Epidermal melanocyte (primary cell): Measurements from ENCODE around the gene TMEM203.
"Not testable (repeated sequence)": the region's sequence is repeated elsewhere in the genome, so short reads cannot be mapped to it uniquely, and the experiment has no call there.

Source experiments
- DNase-seq: peaks from one replicate; pipeline ENCODE4 v3.0.0; 2011; ENCODE audit warnings: low spot score; ENCODE audit not compliant: insufficient read length

The TMEM203 gene

DNA sequence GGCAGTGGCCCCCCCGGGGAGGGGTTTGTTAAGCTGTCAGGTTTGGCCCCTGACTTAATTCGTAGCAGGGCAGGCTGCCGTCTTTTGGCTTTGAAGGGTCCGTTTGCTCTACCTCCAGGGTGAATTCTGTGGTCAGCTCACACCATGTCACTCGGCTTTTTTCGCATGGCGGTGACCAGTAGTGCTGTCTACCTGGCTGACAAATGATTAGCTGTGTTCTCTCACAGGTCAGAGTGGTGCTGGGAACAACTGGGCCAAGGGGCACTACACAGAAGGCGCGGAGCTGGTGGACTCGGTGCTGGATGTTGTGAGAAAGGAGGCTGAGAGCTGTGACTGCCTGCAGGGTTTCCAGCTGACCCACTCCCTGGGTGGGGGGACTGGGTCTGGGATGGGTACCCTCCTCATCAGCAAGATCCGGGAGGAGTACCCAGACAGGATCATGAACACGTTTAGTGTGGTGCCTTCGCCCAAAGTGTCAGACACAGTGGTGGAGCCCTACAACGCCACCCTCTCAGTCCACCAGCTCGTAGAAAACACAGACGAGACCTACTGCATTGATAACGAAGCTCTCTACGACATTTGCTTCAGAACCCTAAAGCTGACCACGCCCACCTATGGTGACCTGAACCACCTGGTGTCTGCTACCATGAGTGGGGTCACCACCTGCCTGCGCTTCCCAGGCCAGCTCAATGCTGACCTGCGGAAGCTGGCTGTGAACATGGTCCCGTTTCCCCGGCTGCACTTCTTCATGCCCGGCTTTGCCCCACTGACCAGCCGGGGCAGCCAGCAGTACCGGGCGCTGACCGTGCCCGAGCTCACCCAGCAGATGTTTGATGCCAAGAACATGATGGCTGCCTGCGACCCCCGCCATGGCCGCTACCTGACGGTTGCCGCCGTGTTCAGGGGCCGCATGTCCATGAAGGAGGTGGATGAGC, 37.1 kb upstream of the TMEM203 start:
- DNase-seq: no peak

DNA sequence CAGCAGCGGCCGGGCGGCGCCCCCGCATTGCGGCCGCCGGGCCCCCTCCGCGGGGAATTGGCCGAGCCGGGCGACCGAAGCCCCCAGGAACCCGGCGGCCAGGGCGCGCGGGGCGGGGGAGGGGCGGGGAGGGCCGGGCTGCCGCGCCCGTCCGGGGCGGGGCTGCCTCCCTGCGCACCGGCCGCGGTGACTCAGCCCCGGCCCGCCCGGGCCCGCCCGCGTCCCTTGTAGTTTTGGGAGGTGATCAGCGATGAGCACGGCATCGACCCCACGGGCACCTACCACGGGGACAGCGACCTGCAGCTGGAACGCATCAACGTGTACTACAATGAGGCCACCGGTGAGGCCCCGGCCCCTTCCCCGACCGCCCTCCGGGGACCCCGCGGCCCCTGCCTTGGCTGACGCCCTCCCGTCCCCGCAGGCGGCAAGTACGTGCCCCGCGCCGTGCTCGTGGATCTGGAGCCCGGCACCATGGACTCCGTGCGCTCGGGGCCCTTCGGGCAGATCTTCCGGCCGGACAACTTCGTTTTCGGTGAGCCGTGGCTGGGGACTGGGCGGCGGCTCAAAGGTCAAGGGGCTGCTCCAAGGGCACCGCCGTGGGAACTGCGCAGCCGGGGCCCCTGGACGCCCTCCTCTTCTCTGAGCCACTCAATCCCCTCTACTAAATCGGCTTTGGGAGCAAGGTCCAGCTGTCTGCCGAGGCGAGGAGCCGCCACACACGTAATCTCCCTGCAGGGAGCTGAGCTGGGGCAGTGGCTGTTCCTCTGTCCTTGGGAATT, 36.2 kb upstream of the TMEM203 start:
- no peak for DNase-seq

DNA sequence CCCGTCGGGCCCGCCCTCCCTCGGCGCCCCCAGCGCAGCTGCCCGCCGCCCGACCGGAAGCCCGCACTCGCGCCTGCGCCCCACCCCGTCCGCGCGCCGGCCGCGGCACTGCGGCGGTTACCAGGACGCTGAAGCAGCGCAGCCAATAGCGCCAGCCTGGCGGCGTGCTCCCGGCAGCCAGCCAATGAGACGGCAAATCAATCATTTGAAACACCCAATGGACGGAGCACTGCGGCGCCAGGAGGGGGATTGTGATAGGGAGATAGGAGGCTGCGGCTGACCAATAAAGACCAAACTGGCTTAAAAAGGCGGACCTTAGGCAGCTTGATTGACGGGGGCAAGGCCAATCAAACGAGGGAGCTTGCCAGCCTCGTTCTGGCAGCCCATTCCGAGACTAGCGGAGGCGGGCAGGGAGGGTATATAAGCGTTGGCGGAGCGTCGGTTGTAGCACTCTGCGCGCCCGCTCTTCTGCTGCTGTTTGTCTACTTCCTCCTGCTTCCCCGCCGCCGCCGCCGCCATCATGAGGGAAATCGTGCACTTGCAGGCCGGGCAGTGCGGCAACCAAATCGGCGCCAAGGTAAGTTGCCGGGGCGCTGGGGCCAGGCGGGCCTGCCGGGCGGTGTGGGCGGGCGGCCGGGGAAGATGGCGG, 35.5 kb upstream of the TMEM203 start, which contains the start of gene TUBB4B:
TSS of gene TUBB4B (plus strand) at position 447 of the 649 bp plus-strand sequence. CDS start at position 521, 74 bp downstream.
- peak; percentile 100 for DNase-seq

DNA sequence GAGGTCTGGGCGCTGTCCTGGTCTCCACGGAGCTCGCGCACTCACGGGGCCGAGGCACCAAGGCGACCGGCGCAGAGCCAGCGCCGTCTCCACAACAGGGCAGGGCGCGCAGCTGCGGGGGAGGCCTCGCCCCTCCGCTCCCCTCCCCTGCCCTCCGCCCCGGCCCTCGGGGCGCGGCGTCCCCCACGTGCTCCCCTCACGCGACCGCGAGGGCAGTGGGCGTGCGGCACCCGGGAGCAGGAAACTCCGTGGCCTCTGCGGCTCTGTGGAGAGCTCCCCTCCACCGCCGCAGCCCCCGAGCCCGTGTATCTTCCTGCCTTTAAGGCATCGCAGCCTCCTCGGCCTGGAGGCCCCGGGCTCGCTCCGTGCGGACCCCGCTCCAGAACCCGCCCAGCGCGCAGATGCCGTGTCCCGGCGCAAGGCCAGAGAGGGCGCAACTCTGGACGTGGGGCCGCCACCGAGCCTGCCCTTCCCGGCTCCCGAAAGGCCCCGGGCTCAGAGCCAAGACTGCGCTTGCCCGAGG, 34.9 kb upstream of the TMEM203 start:
- DNase-seq: peak; percentile 83

DNA sequence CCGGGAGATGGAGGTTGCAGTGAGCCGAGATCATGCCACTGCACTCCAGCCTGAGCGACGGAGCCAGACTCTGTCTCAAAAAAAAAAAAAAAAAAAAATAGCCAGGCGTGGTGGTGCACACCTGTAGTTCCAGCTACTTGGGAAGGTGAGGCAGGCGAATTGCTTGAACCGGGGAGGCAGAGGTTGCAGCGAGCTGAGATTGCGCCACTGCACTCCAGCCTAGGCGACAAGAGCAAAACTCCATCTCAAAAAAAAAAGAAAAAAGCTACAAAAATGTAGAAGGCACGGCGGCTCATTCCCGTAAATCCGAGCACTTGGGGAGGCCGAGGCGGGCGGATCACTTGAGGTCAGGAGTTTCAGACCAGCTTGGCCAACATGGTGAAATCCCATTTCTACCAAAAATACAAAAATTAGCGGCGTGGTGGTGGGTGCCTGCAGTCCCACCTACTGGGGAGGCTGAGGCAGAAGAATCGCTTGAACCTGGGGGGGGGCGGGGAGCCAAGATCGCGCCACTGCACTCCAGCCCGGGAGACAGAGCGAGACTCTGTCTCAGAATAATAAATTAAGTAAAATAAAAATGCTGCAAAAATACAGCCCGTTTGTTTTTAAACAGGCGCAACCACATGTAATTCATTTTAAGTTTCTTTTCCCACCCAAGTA, 34.2 kb upstream of the TMEM203 start:
- not testable (repeated sequence) for DNase-seq

DNA sequence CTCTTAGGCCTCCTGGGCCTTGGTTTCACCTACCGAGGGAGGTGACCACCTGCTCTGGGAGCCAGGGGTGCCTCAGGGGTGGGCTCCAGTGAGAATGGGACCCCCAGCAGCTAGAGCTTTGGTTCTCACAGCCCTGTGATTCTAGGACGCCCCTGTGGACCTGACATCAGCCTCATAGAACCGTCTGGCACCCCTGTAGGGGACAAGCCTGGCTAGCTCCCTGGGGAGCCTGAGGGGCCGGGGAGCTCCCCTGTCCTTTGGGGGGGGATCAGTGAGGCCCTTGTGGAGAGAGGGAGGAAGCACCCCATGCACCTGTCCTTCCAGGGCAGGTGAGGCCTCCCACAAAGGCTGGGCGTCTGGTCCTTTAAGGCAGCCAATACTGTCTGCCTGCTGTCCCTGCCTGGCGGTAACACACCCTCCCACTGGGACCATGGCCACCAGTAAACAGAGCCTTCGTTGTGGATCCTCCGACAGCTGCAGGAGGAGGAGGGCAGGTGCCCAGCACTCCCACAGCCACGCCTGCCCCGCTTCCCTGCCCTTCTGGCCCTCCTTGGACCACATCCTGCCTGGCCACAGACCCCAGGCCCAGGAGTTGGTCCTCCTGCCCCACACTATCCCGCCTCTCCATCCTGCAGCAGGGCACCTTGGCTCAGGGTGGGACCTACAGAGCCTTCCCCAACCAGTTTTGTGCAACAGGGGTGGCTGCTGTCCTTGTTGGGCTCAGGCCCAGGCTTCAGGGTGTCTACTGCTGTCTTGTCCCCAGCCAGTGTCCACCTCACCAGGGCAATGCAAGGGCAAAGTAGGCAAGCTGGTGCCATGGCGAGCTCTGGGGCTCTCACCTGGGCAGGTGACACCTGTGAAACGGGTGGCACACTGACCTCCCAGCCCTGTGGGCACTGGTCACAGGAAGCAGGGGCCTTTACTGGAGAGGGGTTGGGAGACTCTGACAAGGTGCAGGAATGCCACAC, 32.6 kb upstream of the TMEM203 start:
- no peak for DNase-seq

DNA sequence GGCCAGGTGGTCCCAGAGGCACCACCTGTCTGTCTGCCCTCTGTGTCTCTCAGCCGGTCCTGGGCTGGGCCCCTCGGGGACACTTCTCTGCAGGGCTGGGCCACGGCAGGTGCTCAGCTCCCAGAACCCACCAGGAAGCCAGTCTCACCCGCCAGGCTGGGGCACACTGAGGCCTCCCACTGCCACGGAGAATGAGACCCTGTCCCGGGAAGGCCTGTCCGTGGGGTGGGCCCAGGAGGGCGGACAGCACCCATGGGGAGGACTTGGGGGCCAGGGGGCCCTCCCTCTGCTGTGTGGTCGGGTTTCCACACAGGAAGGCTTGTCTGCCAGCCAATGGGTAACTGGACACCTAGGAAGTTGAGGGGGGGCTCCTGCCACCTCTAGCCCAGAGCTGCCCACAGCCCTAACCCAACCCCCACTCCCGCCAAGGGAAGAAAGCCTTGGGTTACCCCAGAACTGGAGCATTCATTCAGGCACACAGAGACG, 31.5 kb upstream of the TMEM203 start:
- no peak for DNase-seq

DNA sequence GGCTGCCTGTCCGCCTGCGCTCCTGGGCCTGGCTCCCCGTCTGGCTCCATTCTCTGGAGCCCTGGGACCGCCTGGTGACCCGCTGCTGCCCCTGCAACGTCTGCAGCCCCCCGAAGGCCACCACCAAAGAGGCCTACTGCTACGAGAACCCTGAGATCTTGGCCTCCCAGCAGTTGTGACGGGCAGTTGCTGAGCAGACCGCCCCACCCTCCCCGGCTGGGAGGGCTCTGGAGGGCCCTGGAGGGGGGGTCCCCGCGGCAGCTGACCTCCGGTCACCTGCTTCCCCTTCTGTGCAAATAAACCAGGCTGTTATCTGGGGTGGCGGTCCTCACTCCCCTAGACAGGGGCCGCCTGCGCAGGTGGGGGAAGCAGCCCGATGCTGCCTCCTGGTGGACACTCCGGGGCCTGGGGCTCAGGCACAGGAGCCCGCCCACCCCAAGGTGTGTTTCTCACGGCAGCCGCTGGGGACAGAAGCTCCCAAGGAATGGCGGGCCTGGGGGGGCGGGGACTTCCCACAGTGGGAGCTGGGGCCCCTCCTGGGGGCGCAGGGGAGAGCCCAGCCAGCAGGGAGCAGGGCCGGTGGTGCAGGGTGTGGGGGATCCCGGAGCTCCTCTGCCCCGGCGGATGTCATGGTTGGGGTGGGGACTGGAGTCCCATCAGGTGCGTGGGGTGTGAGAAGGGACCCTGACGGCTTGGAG, 30.9 kb upstream of the TMEM203 start:
- peak; percentile 96 for DNase-seq

DNA sequence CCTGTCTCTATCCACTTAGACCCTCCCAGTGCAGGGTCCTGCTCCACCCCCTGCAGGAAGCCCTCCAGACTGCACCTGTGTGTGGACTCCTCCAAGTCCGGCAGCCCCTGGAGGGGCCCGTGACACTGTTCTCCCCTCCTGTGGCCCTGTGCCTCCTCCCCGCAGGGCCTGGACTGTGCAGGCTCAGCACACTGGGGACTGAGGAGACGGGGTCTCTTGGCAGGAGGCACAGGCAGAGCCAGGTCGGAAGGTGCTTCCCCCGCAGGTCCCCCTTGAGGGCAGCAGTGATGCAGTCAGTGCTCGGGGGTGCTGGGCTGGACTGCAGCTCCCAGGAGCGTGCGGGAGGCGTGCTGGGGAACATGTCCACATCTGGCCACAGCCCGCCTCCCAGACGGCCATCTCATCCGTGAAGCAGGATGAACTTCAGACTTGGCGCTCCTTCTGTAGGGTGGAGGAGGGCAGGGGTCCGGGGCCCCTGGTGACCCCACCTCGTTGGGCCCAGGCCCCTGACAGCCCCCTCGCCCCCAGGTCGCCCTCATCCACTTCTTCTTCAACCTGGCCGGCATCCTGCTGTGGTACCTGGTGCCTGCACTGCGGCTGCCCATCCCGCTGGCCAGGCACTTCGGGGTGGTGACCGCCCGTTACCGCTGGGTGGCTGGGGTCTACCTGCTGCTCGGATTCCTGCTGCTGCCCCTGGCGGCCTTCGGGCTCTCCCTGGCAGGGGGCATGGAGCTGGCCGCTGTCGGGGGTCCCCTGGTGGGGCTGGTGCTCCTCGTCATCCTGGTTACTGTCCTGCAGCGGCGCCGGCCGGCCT, 30.2 kb upstream of the TMEM203 start:
- DNase-seq: no peak

DNA sequence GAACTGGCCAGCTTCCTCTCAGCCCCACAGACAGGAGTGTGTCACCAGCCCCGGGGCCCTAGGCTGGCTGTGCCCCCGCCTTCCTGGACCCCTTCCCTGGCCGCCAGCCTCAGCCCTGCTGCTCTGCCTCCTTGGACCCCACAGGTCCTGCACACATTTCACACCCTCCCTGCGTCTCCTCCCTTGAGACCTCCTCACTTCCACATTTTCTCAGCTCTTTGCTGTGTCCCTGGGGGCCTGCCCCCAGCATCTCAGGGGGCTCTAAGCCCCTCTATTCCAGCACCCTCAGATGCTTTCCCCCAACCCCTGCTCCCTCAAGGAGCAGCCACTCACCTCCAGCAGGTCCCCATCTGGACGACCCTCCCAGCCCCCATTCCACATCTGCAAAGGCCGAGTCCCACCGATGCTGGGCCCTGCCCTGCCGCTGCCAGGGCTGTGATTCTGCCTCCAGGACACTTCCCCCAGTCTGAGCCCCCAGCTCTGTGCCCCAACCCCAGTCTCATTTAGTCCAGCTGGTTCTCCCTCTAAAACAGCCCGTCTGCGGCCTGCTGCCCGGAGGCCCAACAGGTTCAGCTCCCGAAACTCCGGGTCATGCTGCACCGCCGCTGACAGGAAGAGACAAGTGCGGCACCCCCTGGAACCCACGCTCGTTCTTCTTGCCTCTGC, 29.4 kb upstream of the TMEM203 start:
- no peak for DNase-seq

DNA sequence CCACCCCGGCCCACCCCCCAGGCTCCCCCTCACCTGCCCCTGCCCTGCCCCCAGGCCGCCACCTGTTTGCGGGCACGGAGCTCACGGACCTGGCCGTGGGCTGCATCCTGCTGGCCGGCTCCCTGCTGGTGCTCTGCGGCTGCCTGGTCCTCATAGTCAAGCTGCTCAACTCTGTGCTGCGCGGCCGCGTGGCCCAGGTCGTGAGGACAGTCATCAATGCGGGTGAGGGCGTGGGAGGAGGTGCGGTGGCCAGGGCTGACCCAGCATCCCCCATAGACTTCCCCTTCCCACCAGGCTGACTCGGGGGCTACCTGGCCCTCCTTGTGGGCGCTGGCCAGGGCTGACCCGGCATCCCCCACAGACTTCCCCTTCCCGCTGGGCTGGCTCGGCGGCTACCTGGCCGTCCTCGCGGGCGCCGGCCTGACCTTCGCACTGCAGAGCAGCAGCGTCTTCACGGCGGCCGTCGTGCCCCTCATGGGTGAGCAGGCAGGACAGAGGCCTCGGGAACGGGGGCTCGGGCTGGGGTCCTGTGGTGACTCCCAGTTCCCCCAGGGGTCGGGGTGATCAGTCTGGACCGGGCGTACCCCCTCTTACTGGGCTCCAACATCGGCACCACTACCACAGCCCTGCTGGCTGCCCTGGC, 28.7 kb upstream of the TMEM203 start:
- DNase-seq: no peak

DNA sequence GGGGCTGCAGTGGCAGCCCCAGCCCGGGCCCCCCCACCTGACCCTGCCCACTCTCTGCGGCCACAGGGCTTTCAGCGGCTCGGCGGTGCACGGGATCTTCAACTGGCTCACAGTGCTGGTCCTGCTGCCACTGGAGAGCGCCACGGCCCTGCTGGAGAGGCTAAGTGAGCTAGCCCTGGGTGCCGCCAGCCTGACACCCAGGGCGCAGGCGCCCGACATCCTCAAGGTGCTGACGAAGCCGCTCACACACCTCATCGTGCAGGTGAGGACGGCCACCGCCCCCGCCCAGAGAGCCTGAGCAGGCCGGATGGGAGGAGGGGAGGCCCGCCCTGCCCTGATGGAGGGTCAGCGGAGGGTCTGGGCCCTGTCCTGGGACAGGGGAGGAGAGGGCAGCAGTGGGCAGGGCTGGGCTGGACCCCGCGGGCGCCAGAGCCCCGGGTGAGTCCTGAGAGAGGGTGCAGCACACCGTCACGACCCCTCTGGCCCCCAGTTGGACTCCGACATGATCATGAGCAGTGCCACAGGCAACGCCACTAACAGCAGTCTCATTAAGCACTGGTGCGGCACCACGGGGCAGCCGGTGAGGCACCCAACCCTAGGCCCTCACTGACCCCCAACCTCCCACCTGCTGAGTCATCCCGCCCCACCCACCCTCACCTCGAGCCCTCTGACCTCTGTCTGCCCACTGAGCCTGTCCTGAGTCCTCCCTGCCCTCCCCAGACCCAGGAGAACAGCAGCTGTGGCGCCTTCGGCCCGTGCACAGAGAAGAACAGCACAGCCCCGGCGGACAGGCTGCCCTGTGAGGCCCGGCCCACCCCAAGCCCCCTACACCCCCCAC, 27.9 kb upstream of the TMEM203 start:
- no peak for DNase-seq

DNA sequence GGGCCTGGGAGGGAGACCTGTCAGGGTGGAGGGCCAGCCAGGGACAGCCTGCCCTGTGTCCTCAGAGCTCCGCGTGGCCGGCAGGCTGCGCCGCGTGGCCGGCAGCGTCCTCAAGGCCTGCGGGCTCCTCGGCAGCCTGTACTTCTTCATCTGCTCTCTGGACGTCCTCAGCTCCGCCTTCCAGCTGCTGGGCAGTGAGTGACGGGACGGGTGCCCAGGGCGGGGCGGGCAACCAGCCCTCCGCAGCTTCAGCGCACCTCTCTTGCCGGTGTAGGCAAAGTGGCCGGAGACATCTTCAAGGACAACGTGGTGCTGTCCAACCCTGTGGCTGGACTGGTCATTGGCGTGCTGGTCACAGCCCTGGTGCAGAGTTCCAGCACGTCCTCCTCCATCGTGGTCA, 27.1 kb upstream of the TMEM203 start:
- no peak for DNase-seq

DNA sequence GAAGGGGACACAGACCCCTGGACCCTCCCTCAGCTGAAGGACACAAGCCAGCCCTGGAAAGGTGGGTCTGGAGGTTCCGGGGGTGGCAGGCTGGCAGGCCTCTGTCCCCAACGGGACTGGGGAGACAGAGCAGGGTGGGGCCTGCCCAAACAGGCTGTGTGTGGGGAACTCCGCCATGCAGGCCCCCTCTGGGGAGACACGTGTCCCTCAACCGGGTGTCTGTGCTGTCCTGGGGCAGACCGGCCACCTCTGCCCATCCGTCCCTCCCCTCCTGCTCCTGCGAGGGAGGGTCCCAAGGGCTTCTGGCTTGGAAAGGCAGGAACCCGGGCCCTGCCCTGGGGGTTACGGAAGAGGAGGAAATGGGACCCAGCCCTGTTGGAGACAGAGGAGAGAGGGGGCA, 26.7 kb upstream of the TMEM203 start:
- DNase-seq: no peak

DNA sequence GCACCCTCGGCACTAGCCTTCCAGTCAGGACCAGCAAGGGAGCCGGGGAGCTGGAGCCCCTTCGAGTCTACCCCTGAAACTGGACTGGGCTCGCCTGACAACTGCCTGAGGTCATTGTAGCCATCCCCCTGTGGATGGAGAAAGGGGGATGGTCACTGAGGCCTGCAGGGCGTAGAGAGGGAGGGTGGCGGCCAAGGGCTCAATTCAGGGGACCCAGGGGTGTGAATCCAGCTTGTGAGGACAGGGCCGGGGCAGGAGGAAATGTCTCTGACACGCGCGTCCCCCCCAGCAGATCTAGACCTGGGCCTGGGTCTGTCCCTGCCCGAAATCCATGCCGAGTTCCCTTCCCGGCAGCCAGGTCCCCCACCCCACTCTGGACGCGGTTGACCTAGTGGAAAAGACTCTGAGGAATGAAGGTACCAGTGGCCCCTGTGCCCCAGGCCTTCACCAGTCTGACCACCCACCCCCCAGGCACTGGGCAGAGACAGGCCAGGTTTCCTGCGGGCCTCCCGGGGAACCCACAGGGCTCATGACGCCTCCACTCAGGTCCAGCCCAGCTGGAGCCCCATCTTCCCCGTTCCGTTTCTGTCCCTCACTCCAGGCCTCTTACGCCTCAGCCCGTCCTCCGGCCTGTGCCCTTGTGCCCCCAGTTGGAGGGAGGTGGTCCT, 26.1 kb upstream of the TMEM203 start:
- DNase-seq: no peak
